Measurements from ENCODE around the gene RXYLT1.
"Not testable (repeated sequence)": the region's sequence is repeated elsewhere in the genome, so short reads cannot be mapped to it uniquely, and the experiment has no call there.

Gene RXYLT1, protein sequence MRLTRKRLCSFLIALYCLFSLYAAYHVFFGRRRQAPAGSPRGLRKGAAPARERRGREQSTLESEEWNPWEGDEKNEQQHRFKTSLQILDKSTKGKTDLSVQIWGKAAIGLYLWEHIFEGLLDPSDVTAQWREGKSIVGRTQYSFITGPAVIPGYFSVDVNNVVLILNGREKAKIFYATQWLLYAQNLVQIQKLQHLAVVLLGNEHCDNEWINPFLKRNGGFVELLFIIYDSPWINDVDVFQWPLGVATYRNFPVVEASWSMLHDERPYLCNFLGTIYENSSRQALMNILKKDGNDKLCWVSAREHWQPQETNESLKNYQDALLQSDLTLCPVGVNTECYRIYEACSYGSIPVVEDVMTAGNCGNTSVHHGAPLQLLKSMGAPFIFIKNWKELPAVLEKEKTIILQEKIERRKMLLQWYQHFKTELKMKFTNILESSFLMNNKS

DNA sequence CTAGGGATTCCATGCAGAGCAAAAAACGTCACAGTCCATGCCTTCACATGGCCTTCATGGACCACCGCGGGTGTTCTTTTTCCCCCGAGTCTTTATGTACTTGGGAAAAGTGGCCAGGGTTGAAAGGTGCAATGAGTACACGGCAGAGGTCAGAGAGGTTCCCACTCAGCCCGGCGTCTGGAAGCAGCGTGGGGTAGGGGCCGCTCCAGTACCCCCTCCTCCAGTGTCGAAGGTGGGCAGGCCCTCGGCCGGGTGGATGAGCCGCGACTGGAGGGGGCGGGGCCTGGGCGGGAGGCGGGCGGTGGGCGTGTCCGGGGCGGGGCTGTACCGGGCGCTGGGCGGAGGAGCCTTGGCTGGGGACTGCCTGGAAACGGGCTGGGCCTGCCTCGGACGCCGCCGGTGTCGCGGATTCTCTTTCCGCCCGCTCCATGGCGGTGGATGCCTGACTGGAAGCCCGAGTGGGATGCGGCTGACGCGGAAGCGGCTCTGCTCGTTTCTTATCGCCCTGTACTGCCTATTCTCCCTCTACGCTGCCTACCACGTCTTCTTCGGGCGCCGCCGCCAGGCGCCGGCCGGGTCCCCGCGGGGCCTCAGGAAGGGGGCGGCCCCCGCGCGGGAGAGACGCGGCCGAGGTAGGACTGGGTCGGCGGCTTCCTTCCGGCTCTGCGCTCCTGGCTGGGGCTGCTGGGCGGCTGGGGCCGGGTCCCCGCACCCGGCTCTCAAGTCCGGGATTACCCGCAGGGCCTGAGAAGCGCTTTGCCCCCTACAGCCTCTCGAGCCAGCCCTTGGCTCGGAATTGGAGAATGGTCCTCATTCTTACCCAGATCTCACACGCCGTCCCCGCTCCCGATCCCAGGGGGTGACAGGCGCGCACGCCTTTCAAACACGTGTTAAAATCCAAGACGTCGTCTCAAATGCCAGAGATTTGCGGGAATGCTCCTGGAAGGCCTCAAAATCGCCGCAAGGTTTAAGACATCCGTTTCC is at the start of gene RXYLT1:
TSS of gene RXYLT1 (plus strand) at position 412 of the 984 bp plus-strand sequence. CDS start at position 464, 52 bp downstream.
- DNase-seq, result peak; percentile 90

DNA sequence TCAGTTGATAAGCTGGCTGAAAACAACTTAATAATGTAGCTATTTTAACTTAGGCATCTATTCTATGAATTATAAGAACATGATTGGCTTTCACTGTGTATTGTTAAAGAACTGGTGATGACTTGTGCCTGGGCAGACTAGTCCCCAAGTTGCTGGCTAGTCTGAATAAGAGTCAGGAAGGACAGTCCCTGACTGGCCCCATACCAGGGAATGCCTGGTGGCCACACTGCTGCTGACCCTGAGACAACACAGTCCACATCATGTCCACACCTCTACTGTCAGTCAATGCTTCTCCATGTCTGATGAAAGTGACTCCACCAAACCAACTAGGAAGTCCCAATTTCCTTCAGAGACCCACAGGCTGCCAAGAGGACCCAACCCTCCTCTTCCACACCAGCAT is 46.9 kb upstream of the RXYLT1 start:
- not testable (repeated sequence) for DNase-seq

DNA sequence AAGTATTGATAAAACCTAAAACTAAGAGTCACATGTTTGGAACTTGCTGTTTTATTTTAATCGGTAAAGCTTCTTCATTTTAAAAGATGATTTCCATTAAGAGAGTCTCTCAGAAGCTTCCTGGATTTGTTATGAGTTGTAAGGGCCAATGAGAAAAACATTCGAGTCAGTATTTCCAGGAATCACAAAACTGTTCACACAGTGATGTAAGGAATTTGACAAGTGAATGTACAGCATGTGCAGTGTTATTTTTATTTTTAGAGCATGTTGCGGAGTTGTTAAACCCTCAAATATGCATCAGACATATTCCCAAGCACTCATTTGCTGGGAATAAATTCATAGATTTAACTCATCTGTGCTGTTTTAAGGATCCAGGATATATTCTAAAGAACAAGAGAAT is 46.1 kb upstream of the RXYLT1 start:
- DNase-seq, result not testable (repeated sequence)

DNA sequence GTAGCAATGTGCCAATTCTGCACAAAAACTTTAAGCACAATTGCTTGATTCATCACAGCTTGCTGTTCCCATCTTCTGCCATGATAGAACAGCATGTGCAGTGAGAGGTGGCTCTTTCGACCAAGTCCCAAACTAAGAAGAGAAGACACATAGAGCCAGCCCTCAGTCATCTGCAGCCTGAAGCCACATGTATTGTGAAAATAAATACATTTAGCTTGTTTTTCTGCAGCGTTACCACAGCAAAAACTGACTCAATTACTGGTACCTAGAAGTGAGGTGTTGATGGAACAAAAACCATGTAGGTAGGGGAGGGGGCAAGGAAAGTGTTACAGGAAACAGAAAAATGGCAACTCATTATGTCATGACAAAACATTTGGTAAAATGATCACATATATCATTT is 39.2 kb upstream of the RXYLT1 start:
- DNase-seq, result not testable (repeated sequence)

DNA sequence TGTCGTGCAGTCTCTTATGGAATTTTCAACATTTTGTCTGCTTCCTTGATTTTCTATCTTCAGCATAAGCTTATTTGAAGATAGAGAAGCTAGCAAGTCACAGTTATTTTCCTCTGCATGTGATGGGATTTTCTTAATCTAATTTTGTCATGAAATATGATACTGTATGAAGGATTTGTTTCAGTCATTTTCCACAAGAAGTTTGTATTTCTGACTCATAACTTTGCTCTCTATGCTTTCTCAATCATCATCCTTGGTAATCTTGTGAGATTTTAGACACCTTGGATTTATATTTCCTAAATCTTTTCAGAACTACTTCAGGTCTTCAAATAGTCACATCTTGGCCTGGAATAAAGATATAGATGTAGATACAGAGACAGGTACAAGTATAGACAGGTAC is 38.3 kb upstream of the RXYLT1 start:
- not testable (repeated sequence) for DNase-seq

DNA sequence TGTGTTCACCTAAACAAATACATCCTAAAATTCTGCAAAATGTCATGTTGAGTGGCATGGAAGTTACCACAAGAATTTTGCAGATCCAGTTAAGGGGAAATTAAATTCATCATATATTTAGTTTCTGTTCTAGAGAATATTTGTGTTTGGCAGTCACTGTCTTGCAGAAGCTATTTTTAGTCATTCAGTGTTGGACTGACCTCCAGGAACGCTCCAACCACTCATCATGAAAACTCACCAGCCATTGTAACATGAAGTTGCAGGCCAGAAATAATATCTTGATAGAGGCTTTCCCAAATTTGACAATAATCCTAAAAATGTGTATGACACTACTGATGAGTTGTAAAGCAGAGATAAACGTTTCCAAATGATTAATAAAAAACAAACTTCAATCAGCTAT is 35.6 kb upstream of the RXYLT1 start:
- DNase-seq, result not testable (repeated sequence)

DNA sequence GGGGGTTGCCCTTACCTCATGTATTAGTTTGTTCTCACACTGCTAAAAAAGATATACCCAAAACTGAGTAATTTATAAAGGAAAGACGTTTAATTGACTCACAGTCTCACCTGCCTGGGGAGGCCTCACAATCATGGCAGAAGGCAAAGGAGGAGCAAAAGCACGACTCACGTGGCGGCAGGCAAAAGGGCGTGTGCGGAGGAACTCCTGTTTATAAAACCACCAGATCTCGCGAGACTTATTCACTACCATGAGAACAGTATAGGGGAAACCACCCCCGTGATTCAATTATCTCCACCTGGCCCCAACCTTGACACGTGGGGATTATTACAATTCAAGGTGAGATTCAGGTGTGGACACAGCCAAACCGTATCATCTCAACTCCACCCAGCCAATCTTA is 33.2 kb upstream of the RXYLT1 start:
- not testable (repeated sequence) for DNase-seq

DNA sequence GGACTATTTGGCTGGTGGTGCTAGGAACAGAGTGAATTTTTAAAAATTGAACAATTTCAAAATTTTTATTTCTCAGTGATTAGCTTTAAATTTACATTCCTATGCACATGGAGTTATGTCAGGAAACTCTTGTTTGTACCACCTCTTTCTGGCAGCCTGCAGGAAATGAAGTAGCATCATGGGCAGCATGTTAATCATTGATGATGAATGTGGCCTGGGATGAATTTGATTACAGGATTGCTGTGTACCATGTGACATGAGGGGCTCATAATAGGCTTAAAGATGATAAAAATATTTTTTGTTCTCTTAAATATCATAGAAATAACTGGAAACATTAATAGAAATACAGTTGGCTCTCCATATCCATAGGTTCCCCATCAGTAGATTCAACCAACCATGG is 32.6 kb upstream of the RXYLT1 start:
- not testable (repeated sequence) for DNase-seq

DNA sequence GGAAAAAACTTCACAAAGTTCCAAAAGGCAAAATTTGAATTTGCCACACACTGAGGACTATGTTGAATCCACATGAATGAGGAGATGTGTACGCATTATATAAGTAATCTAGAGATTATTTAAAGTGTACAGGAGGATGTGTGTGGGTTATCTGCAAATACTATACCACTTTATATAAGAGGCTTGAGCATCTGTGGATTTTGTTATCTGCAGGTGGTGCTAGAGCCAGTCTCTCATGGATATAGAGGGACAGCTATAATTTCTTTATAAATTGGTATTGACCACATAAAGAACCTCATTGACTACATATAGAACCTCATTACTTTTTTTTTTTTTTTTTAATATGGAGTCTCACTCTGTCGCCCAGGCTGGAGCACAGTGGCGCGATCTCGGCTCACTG is 32.2 kb upstream of the RXYLT1 start:
- no peak for DNase-seq

DNA sequence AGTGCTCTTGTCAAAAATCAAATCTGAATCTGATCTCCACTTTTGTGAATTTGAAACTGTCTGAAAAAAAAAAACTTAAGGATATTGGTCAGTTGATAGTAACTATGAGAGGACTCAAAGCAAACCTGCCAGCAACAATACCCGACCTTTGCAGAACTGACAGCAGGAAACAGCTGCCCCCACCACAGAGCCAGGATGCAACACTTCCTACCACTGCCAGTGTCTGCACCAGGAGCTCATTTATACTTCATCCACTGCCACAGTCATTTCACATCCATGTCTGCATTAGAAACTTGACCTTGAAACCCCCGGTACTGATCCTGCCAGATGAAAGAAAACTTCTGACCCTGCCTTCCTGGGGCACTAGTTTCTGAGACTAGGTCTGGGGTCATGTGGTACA is 27.4 kb upstream of the RXYLT1 start:
- DNase-seq, result peak; percentile 22

DNA sequence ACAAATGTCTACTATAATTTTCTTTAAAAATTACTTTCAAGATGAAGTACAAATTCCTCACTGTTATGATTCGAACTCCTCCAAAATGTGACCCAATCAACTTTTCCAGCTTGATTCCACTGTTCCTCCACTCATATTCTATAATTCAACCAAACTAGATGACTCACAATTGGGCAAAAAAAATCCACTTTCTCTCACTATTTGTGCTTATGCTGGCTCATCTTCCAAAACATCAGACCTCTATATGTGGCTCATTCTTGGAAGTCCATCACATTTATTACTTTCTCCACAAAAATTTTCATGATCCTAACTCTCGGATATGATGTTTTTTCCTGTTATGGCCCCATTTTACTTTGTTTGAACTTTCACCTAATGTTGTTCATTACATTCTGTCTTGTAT is 26.9 kb upstream of the RXYLT1 start:
- DNase-seq, result no peak

DNA sequence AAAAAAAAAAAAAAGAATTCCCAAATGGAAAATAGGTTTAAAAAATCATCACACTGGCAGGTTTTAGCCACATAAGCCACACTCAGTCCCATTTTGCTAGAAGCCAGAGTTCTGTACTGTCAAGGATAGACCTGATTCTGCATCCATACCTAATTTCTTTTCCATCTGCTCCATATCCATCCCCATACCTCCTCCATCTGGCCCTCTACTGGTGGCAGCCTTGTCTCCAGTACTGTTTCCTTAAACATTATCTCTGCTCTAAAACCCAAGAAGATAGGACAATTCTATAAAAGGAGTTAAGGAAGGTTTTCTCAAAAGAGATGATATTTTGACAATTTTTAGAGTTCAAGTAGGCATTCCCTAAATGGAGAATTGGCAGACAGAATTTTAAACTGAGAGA is 26.0 kb upstream of the RXYLT1 start:
- no peak for DNase-seq

DNA sequence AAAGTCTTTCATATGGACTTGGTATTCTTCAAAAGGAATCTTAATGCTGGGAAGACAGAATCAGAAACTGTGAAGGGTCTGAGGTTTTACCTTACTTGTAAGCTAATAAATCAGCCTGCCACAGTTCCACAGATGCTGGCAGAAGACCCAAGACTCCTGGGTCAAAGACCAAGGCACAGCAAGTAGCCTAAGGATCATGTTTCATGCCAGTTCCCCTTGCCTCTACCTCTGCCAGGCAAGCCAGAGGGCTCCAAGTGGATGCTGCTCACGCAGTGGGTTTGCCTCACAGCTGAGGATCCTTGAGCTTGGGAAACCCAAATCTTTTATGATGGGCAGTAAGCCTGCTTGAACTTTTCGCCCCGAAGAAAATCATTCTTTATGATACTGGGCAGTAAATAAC is 15.2 kb upstream of the RXYLT1 start:
- no peak for DNase-seq

DNA sequence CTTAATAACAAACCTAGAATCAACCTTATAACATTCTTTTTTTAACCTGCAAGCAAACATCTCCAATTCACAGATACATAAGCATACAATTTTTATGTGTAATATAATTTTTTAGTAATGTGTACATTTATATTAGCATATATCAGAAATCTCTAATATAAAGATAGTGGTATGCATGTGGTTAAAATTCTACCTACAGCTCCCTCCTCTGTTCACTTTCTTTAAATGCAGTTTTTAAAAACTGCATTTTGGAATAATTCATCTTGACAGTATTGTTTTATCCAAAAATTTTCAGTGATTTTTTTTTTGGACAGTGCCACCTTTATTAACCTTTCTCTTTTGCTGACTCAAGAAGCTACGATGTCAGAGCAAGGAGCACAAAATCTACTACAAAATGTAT is 13.2 kb upstream of the RXYLT1 start:
- DNase-seq, result no peak

DNA sequence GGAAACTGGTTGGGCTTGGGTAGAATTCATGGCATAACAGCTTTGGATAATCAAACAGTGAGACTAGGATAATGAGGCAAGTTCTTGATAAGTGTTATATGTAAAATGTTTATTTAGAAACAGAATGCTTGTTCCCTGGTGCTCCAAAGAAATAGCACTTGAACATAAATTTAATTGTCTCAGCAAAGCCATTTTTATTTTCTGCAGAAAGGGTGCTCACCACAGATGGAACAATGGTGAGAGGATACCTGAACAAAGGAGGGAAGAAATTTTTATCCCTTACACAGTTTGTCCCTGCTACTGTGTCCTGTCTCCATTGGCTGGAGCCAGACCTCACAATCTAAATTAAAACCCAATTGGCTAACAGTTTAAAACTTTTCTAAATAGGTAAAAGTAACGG is 9.3 kb upstream of the RXYLT1 start:
- DNase-seq, result no peak

DNA sequence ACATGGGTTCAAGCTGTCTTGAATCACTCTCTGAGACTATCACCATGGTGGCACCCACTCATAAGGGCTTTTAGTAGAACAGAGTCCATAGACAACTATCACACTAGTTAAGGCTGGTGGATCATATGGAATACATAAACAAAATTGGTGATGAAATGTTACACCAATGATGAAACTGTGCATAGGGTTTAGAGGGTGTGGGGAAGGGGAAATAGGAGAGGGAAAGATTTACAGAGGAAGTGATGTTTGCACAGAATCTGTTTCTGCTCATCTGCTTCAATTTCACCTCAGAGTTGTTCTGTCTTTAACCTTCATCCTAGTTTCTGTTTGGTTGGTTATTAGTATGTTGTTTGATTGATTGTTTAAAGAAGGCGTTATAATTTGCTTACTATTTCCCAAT is 2.4 kb upstream of the RXYLT1 start:
- no peak for DNase-seq

DNA sequence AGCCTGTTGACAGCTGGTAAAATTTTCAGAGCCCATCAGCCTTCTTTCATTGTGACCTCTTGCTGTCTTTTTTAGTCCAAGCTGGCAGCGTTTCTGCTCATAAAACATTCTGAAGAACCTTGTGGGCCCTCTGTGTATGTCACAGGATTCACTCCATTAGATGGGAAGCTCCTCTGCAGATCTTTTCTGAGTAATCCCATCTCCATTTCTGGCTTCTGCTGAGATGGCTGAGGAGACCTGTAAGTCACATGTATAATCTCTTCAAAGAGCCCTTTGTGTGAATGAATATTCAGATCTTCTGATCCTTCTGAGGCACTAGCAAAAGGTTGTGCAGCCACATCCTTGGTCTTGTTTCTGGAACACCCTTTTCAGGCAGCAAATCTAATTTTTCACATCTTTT is 2.8 kb downstream of the RXYLT1 start:
- no peak for DNase-seq

DNA sequence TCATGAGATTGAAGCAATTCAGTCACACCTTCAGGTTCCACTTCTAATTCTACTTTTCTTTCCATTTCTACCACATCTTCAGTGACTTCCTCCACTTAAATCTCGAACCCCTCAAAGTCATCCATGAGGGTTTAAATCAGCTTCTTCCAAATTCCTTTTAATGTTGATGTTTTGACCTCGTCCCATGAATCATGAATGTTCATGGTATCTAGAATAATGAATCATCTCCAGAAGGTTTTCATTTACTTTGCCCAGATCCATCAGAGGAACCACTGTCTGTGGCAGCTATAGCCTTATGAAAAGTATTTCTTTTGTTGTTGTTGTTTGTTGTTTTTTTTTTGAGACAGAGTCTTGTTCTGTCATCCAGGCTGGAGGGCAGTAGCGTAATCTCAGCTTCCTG is 7.6 kb downstream of the RXYLT1 start:
- DNase-seq, result no peak

DNA sequence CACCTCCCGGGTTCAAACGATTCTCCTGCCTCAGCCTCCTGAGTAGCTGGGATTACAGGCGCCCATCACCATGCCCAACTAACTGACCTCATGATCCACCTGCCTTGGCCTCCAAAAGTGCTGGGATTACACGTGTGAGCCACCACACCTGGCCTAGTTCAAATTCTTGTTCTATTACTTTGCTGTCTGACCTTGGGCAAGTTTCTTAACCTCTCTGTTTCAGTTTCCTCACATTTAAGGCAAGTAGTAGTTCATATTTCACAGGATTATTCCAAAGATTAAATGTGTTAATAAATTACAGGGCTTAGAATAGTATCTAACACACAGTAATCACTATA is 10.9 kb downstream of the RXYLT1 start:
- no peak for DNase-seq

DNA sequence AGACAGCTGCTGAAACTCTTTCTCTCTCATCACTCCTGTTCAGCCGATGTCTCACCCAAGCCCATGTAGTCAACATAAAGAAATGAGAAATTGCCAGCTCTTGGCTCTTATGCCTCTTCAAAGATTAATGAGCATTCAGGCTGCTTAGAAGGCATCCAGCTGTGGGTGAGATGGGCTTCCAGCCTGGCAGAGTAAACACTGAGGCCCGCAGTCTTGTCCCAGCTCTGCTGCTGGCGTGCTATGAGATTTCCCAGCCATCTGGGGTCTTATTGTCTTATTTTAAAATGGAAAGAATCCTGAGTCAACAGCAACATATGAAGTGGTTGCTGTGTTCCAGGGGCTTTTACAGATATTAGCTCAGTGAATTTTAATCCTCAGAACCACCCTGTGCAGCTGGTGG is 12.6 kb downstream of the RXYLT1 start:
- DNase-seq, result no peak

DNA sequence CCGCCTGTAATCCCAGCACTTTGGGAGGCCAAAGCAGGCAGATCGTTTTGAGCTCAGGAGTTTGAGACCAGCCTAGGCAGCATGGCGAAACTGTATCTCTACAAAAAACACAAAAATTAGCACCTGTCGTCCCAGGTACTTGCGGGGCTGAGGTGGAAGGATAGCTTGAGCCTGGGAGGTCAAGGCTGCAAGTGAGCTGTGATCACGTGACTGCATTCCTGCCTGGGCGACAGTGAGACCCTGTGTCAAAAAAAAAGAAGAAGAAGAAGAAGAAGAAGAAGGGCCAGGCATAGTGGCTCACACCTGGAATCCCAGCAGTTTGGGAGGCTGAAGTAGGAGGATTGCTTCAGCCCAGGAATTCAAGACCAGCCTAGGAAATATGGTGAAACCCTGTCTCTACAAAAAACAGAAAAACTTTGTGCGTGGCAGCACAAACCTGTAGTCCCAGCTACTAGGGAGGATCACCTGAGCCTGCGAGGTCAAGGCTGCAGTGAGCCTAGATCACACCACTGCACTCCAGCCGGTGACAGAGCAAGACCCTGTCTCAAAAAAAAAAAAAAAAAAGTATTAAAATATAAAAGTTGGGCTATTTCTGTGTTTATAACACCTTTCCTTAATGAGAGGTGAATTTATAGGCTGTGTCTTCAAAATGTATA is 15.5 kb downstream of the RXYLT1 start:
- no peak for DNase-seq

DNA sequence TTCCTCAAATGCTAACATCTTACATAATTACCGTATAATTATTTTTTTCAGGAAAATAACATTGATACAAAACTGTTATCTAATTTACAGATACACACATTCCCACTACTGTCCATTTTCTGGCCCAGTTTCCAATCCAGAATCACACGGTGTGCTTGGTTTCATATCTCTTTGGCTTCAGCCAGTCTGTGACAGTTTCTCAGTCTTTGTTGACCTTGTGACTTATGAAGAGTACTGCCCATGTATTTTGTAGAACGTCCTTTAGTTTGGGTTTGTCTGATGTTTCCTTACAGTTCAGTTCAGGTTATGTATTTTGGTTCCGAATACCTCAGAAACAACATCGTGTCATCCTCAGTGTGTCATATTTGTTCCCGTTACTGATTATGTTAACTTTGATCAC is 16.2 kb downstream of the RXYLT1 start:
- DNase-seq, result no peak

DNA sequence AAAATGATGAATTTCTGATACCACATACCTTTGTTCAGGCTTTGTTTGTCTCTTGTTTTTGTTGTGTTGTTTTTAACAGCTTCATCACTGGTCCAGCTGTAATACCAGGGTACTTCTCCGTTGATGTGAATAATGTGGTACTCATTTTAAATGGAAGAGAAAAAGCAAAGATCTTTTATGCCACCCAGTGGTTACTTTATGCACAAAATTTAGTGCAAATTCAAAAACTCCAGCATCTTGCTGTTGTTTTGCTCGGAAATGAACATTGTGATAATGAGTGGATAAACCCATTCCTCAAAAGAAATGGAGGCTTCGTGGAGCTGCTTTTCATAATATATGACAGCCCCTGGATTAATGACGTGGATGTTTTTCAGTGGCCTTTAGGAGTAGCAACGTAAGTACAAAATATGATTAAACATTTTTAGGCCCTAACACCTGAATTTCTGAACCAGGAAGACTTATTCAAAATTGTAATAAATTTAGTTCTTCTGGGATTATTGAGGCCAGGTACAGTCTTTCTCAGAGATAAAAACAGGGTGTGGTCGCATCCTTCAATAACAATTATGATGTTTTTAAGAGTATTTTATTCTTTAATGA is 22.4 kb downstream of the RXYLT1 start:
- peak; percentile 16 for DNase-seq
